IMR-90 (cell line): Measurements from ENCODE around the gene FGGY.

Experiments
- CTCF ChIP-seq: conservative IDR thresholded peaks from 2 replicates; pipeline ENCODE4 v1.5.1; 2012; ENCODE audit warnings: mild to moderate bottlenecking, low read depth, low read length, improper control_type of control experiment
- POLR2A ChIP-seq: IDR thresholded peaks from 2 replicates; pipeline ENCODE4 v1.6.1; 2012; ENCODE audit warnings: mild to moderate bottlenecking, low read depth, low read length
- RCOR1 ChIP-seq: IDR thresholded peaks from 2 replicates; pipeline ENCODE4 v1.6.1; 2012; ENCODE audit warnings: mild to moderate bottlenecking, low read length, improper control_type of control experiment; ENCODE audit not compliant: insufficient replicate concordance
- SMC3 ChIP-seq: fragments of 150-350 bp; IDR thresholded peaks from 2 replicates; pipeline ENCODE4 v1.6.1; 2016; ENCODE audit warnings: low read depth, mild to moderate bottlenecking, antibody characterized with exemption, low read length, moderate library complexity
- USF2 ChIP-seq: fragments of 150-350 bp; IDR thresholded peaks from 2 replicates; pipeline ENCODE4 v1.6.1; 2017; ENCODE audit warnings: mild to moderate bottlenecking, antibody characterized with exemption, low read length, low read depth

GRCh38 chr1:59446257-59446901 is 149.5 kb downstream of the FGGY start:
- no peak for TF ChIP-seq POLR2A
- TF ChIP-seq USF2 = no peak
- TF ChIP-seq RCOR1 = no peak
- no peak for TF ChIP-seq CTCF
- no peak for TF ChIP-seq SMC3
